Stimulated activated CD8-positive, alpha-beta memory T cell treated with anti-CD3 and anti-CD28 coated beads, Interleukin-2, amount 100 ng/mL, for 48 hours (primary cell): ENCODE data around the gene HSDL1.

Experiments used
- DNase-seq, 2 donors: peaks; one replicate each; pipeline ENCODE4 v3.0.0-alpha.2; 2020; ENCODE audit warnings: low read depth in 2 of 2

Gene HSDL1

GRCh38 chr16:84082110-84082509 lies 62.9 kb downstream of the HSDL1 start:
- DNase-seq = no peak

- DNase-seq = no peak
Measured at GRCh38 chr16:84081446-84081989, 63.5 kb downstream of the HSDL1 start.

GRCh38 chr16:84080813-84081212 lies 64.2 kb downstream of the HSDL1 start:
- no peak for DNase-seq

- DNase-seq = no peak
Measured at GRCh38 chr16:84080378-84080777, 64.6 kb downstream of the HSDL1 start.

GRCh38 chr16:84079664-84080063 lies 65.3 kb downstream of the HSDL1 start:
- DNase-seq = no peak

- no peak for DNase-seq
Measured at GRCh38 chr16:84075376-84075775, 69.6 kb downstream of the HSDL1 start.

- no peak for DNase-seq
Measured at GRCh38 chr16:84074721-84075120, 70.3 kb downstream of the HSDL1 start.
